Upper lobe of right lung (tissue), 1 donor: Measurements from ENCODE around the gene MECR. TPM values are rescaled to one million over a fixed set of nuclear protein-coding genes. Genes with fewer than 3 reads are reported as not detected.
"Not testable (repeated sequence)": the region's sequence is repeated elsewhere in the genome, so short reads cannot be mapped to it uniquely, and the experiment has no call there.

Experiments
- ATAC-seq: fragments of 200-7000 bp; cut with Tn5 transposase; one replicate; pipeline ENCODE4 v1.9.1; 2020; ENCODE audit warnings: mild to moderate bottlenecking, moderate library complexity
- DNase-seq: peaks from one replicate; pipeline ENCODE4 v3.0.0-alpha.2; 2020
- H3K27ac ChIP-seq: fragments of 200-600 bp; one replicate; pipeline ENCODE4 v1.8.0; 2022
- H3K27me3 ChIP-seq: fragments of 200-600 bp; one replicate; pipeline ENCODE4 v1.8.0; 2022; ENCODE audit warnings: mild to moderate bottlenecking
- H3K36me3 ChIP-seq: fragments of 200-600 bp; one replicate; pipeline ENCODE4 v1.8.0; 2022
- H3K4me1 ChIP-seq: fragments of 200-600 bp; one replicate; pipeline ENCODE4 v1.8.0; 2022
- H3K4me3 ChIP-seq: fragments of 200-600 bp; one replicate; pipeline ENCODE4 v1.8.0; 2022; ENCODE audit warnings: mild to moderate bottlenecking
- H3K9me3 ChIP-seq: fragments of 200-600 bp; one replicate; pipeline ENCODE4 v1.8.0; 2022
- CTCF ChIP-seq: fragments of 200-600 bp; IDR thresholded peaks from one replicate; pipeline ENCODE4 v1.8.0; 2022; ENCODE audit warnings: antibody characterized with exemption
- intact Hi-C: fragments of 100-400 bp; cut with DNase I; formaldehyde crosslinking; loops from one replicate; pipeline ENCODE4 v1.11.0; 2022
- total RNA-seq: library from RNA; stranded (reverse); fragmentation: NEBNext Ultra II Directional; extraction: Animal tissue kit (Norgen Biotek cat#: 25700); gene quantifications from one replicate; pipeline ENCODE4 v1.2.1, GENCODE V29; 2021
- donor health status: DM: no; HTN: yes; CAD: no; lungs with severe emphysema.

MECR gene
- total RNA-seq, 1 donor from 2014 or later = 16.5 TPM

GRCh38 chr1:29152046-29152805 is 78.5 kb downstream of the MECR start:
- TF ChIP-seq CTCF = no peak
- intact Hi-C loops = no loop called here
- no peak overlapping the region for H3K27ac ChIP-seq
- no peaks in the 10 kb centered on the region for H3K9me3 ChIP-seq
- peaks cover 10% of the 10 kb centered on the region for H3K4me1 ChIP-seq
- ATAC-seq = no peak
- no peak overlapping the region for H3K4me3 ChIP-seq
- peaks cover 99% of the 10 kb centered on the region for H3K36me3 ChIP-seq
- no peak for DNase-seq
- no peaks in the 10 kb centered on the region for H3K27me3 ChIP-seq

- ATAC-seq, DNase-seq, intact Hi-C loops, H3K27me3 ChIP-seq, H3K27ac ChIP-seq, H3K4me3 ChIP-seq, H3K9me3 ChIP-seq, H3K4me1 ChIP-seq: not testable (repeated sequence)
- H3K36me3 ChIP-seq = peaks cover 96% of the 10 kb centered on the region
Observed at GRCh38 chr1:29150346-29150745, 80.4 kb downstream of the MECR start.

GRCh38 chr1:29148656-29149491 is 81.9 kb downstream of the MECR start:
- TF ChIP-seq CTCF = no peak
- H3K36me3 ChIP-seq = peaks cover 87% of the 10 kb centered on the region
- intact Hi-C loops = no loop called here

GRCh38 chr1:29145739-29146437 is 84.8 kb downstream of the MECR start:
- H3K27me3 ChIP-seq = no peaks in the 10 kb centered on the region
- peak; percentile 28 for ATAC-seq
- H3K4me3 ChIP-seq = no peak overlapping the region
- intact Hi-C loops = no loop called here
- no peaks in the 10 kb centered on the region for H3K9me3 ChIP-seq
- DNase-seq = no peak
- no peak overlapping the region for H3K27ac ChIP-seq
- no peaks in the 10 kb centered on the region for H3K4me1 ChIP-seq
- no peak for TF ChIP-seq CTCF
- H3K36me3 ChIP-seq = peaks cover 60% of the 10 kb centered on the region

More at GRCh38 chr1:29148656-29149491, 81.9 kb downstream of the MECR start:
- Histone ChIP-seq H3K27ac (no peak overlapping the region), H3K9me3 (no peaks in the 10 kb centered on the region), H3K4me3 (no peak overlapping the region), H3K27me3 (no peaks in the 10 kb centered on the region), H3K4me1 (no peaks in the 10 kb centered on the region)
- ATAC-seq = no peak
- DNase-seq = no peak

GRCh38 chr1:29144178-29144577 is 86.6 kb downstream of the MECR start:
- Histone ChIP-seq H3K36me3 (peaks cover 43% of the 10 kb centered on the region), H3K27me3 (no peaks in the 10 kb centered on the region), H3K9me3 (no peaks in the 10 kb centered on the region), H3K4me3 (no peak overlapping the region), H3K27ac (no peak overlapping the region), H3K4me1 (no peaks in the 10 kb centered on the region)
- TF ChIP-seq CTCF = no peak
- intact Hi-C loops = no loop called here
- ATAC-seq (no peak), DNase-seq (no peak)
